Psoas muscle (tissue), 8 donors: ENCODE results near the gene GABPB2. TPM values are rescaled to one million over a fixed set of nuclear protein-coding genes. Genes with fewer than 3 reads are reported as not detected.

Experiments used
- ATAC-seq, 4 donors: fragments of 200-7000 bp; cut with Tn5 transposase; one replicate each; pipeline ENCODE4 v1.9.1; 2020; ENCODE audit warnings: moderate library complexity in 3 of 4, mild to moderate bottlenecking in 2 of 4
- DNase-seq, 2 donors: peaks; one replicate each; pipeline ENCODE4 v3.0.0-alpha.2; 2020
- H3K27ac ChIP-seq: fragments of 200-600 bp; one replicate; pipeline ENCODE4 v1.8.0; 2022
- H3K27me3 ChIP-seq, 3 donors: fragments of 200-600 bp in 1 of 3; one replicate each; pipeline versions ENCODE4 v1.6.1 to v1.8.0; 2013 to 2022; ENCODE audit warnings: low read length in 2 of 3, mild to moderate bottlenecking in 2 of 3, moderate library complexity in 1 of 3; ENCODE audit not compliant: insufficient read depth in 3 of 3
- H3K36me3 ChIP-seq, 2 donors: fragments of 200-600 bp in 1 of 2; one replicate each; pipeline versions ENCODE4 v1.6.1 to v1.8.0; 2013 to 2022; ENCODE audit warnings: low read depth in 1 of 2, mild to moderate bottlenecking in 1 of 2, moderate library complexity in 1 of 2; ENCODE audit not compliant: insufficient read depth in 1 of 2
- H3K4me1 ChIP-seq: fragments of 200-600 bp; one replicate; pipeline ENCODE4 v1.8.0; 2022
- H3K4me3 ChIP-seq: fragments of 200-600 bp; one replicate; pipeline ENCODE4 v1.8.0; 2022; ENCODE audit warnings: mild to moderate bottlenecking
- H3K9me3 ChIP-seq: fragments of 200-600 bp; one replicate; pipeline ENCODE4 v1.8.0; 2022
- WGBS, 3 donors: extraction: QIAGEN DNeasy Blood & Tissue Kit; methylation state at CpG; one replicate each; pipeline versions ENCODE4 v1.1.6 to v1.1.7; 2013; 5-methylcytosine and 5-hydroxymethylcytosine counted together
- intact Hi-C, 2 donors: fragments of 100-400 bp; cut with DNase I; formaldehyde crosslinking; loops; one replicate each; pipeline versions ENCODE4 v1.11.0 to v1.14.2; 2022
- polyA plus RNA-seq, 3 donors: library from polyadenylated mRNA; stranded (reverse); fragments of 200-250 nt; gene quantifications; one replicate each; pipeline ENCODE4 v1.2.3, GENCODE V29; 2013
- total RNA-seq, 4 donors: library from RNA; stranded (reverse); fragmentation: NEBNext Ultra II Directional in 2 of 4; extraction: Animal tissue kit (Norgen Biotek cat#: 25700) in 2 of 4; gene quantifications; one replicate each; pipeline versions ENCODE4 v1.2.1 to v1.2.4, GENCODE V29; 2021 to 2023
- TF ChIP-seq, protein P1 (sequence below): fragments of 200-600 bp; IDR thresholded peaks from one replicate; pipeline ENCODE4 v1.8.0; 2022; ENCODE audit warnings: antibody characterized with exemption
- donor health status: healthy with polysubstance abuse.
- donor health status: DM: no; HTN: no; CAD: no; lungs with moderate emphysema.
- donor health status: Bipolar disorder and iron deficiency.
- donor health status: healthy.
- donor health status: DM: yes; HTN: yes; CAD: no.
- donor health status: DM: no; HTN: no; CAD: no.
- donor health status: DM: no; HTN: no; CAD: no.
- donor health status: DM: yes; HTN: yes; CAD: no.

GABPB2 gene
- total and polyA plus RNA-seq, 7 donors: 2.6 to 15.9 (median 8.2) TPM

DNA sequence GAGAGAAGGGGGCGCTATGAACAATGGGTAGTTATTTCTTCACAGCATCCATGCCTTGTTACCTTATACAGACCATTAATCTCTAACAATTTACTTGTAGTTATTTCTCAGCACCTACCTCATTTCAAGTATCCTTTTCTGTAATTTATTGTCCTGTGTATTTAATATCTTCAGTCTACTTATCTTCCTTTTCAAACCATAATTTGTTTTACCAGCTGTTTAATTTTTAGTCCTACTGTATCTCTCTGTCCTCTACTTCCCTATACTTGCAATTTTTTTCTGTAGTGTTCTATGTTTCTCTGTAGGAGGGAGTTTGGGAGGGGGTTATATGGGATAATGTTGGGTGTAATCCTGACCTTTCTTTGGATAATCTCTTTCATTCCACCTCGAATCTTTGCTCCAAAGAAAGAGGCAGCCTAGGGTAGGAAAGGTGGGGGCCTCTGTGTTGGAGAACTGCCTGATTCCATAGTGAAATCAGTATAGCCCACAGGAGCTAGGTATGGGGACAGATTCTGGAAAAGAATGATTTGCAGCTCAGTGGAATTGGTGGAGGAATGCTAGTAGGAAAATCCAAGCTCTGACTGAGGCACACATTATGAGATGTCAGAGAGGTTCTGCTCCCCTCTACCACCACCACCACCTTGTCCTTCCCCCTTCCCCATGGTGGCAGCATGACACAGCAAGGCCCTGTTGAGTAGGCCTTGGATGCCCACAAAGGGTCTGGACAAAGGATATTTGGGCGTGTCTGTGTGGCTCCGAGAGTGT, 9.7 kb upstream of the GABPB2 start:
- H3K4me1 ChIP-seq: peaks cover 31% of the 10 kb centered on the region
- intact Hi-C loops: loop anchor here in 1 of 2 donors (5.0 kb wide), 1 partner anchor 34 kb away; no protein-coding TSS in a partner anchor
- H3K36me3 ChIP-seq: peaks cover 0 to 16% of the 10 kb centered on the region in 2 donors

DNA sequence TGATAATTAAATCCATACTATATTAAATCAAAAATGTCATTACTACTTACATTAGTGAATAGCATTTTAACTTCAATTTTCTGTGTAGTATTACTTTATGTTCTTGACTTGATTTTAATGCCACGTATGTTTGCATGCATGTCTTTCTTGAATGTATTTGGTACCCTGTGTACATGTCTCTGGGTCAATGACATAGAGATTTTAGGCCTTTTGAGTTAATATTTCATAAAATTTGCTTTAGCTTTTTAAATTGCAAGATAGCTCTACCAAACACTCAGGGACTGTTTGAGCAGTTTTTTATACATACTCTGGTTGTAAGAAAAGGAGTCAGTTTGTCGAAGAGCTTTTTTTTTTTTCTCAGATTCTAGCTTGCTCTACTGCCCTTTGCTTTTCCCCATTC, 8.9 kb upstream of the GABPB2 start:
- intact Hi-C loops: loop anchor here in 1 of 2 donors (5.0 kb wide), 1 partner anchor 34 kb away; no protein-coding TSS in a partner anchor
- Histone ChIP-seq H3K27me3 (no peaks in the 10 kb centered on the region), H3K4me3 (peak overlapping the region; percentile 22), H3K9me3 (no peaks in the 10 kb centered on the region), H3K27ac (no peak overlapping the region), H3K4me1 (peaks cover 23% of the 10 kb centered on the region), H3K36me3 (peaks cover 0 to 8% of the 10 kb centered on the region in 2 donors)
- 85 to 90% (median 87%) methylated on average over 2 of the region's 2 CpGs for WGBS, 3 donors
- no peak for ATAC-seq
- TF ChIP-seq, protein P1, sequence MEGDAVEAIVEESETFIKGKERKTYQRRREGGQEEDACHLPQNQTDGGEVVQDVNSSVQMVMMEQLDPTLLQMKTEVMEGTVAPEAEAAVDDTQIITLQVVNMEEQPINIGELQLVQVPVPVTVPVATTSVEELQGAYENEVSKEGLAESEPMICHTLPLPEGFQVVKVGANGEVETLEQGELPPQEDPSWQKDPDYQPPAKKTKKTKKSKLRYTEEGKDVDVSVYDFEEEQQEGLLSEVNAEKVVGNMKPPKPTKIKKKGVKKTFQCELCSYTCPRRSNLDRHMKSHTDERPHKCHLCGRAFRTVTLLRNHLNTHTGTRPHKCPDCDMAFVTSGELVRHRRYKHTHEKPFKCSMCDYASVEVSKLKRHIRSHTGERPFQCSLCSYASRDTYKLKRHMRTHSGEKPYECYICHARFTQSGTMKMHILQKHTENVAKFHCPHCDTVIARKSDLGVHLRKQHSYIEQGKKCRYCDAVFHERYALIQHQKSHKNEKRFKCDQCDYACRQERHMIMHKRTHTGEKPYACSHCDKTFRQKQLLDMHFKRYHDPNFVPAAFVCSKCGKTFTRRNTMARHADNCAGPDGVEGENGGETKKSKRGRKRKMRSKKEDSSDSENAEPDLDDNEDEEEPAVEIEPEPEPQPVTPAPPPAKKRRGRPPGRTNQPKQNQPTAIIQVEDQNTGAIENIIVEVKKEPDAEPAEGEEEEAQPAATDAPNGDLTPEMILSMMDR: no peak
- no peak for DNase-seq

More for the DNA sequence above, 9.7 kb upstream of the GABPB2 start:
- DNase-seq (no peak), ATAC-seq (no peak)
- 68 to 74% (median 70%) methylated on average over 4 of the region's 4 CpGs for WGBS, 3 donors
- Histone ChIP-seq H3K4me3 (peak overlapping the region; percentile 83), H3K27me3 (no peaks in the 10 kb centered on the region), H3K27ac (peak overlapping the region; percentile 90), H3K9me3 (no peaks in the 10 kb centered on the region)
- TF ChIP-seq, protein P1: no peak

DNA sequence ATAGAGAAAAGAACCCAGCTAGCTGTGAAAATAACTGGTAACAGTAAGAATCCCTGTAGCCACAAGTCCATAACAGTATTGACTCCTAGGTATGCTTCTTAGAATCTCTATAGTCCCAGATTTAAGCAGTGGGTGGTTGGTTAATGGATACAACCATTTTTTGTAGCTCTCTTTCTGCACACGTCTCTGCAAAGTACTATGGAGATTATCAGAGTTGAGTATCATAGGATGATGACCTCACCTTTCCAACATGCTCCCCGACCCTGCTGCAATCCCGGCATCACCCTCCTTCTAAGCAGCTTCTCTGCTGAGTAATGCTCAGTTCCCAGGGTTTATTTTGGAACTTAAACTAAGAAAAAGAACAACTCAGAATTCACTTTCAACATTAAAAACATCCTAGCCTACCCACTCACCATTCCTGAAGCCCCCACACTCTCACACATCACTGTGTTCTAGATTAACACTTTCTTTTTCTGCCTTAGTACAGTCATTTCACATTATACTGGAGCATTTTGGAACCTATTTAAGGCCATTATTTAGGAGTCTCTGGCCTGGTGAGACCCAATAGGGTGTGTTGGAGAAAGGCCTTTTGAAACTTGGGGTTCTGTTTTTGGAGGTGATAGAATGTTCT, 7.7 kb upstream of the GABPB2 start:
- ATAC-seq: no peak
- peaks cover 14% of the 10 kb centered on the region for H3K4me1 ChIP-seq
- intact Hi-C loops: loop anchor here in 1 of 2 donors (5.0 kb wide), 1 partner anchor 36 kb away; no protein-coding TSS in a partner anchor
- no peak for DNase-seq
- peaks cover 0 to 3% of the 10 kb centered on the region in 2 donors for H3K36me3 ChIP-seq
- no peaks in the 10 kb centered on the region for H3K27me3 ChIP-seq
- peak overlapping the region; percentile 6 for H3K27ac ChIP-seq
- WGBS, 3 donors: 60 to 86% (median 77%) methylated on average over 3 of the region's 3 CpGs
- no peaks in the 10 kb centered on the region for H3K9me3 ChIP-seq
- no peak overlapping the region for H3K4me3 ChIP-seq
- TF ChIP-seq, protein P1: no peak

DNA sequence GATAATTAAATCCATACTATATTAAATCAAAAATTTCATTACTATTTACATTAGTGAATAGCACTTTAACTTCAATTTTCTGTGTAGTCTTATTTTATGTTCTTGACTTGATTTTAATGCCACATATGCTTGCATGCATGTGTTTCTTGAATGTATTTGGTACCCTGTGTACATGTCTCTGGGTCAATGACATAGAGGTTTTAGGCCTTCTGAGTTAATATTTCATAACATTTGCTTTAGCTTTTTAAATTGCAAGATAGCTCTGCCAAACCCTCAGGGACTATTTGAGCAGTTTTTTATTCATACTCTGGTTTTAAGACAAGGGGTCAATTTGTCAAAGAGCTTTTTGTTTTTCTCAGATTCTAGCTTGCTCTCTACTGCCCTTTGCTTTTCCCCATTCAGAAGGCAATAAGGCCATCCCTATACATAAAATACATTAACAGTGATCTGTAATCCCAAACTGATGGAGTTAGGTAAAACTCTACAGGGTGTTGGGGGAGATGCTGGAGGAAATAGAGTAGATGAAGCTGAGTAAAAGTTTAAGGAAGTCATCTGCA, 5.4 kb upstream of the GABPB2 start:
- Histone ChIP-seq H3K4me3 (no peak overlapping the region), H3K9me3 (no peaks in the 10 kb centered on the region), H3K36me3 (no peaks in the 10 kb centered on the region), H3K27ac (no peak overlapping the region), H3K27me3 (no peaks in the 10 kb centered on the region), H3K4me1 (peaks cover 13% of the 10 kb centered on the region)
- intact Hi-C loops: no loop called here
- TF ChIP-seq, protein P1: no peak
- ATAC-seq (no peak), DNase-seq (no peak)
